SK-N-SH treated with all-trans-retinoic acid at 6 μM for 48 hours (cell line): ENCODE data around the gene ARRDC3.

Experiments
- ARNTL ChIP-seq: fragments of 450-650 bp; formaldehyde crosslinking; IDR thresholded peaks from 2 replicates; pipeline ENCODE4 v1.5.0; 2020; ENCODE audit warnings: low read depth, mild to moderate bottlenecking, moderate library complexity, borderline replicate concordance
- BACH2 ChIP-seq: fragments of 250-450 bp; sonication (Bioruptor Pico); IDR thresholded peaks from 2 replicates; pipeline ENCODE4 v1.9.0; 2021; ENCODE audit warnings: mild to moderate bottlenecking, borderline replicate concordance
- CSDC2 ChIP-seq: fragments of 250-450 bp; sonication (Bioruptor Pico); IDR thresholded peaks from 2 replicates; pipeline ENCODE4 v1.5.0; 2020; ENCODE audit warnings: mild to moderate bottlenecking, moderate library complexity
- CSRNP3 ChIP-seq: fragments of 250-450 bp; sonication (Bioruptor Pico); IDR thresholded peaks from 2 replicates; pipeline ENCODE4 v1.5.1; 2021; ENCODE audit warnings: mild to moderate bottlenecking, moderate library complexity
- ISL1 ChIP-seq: fragments of 250-450 bp; sonication (Bioruptor Pico); IDR thresholded peaks from 2 replicates; pipeline ENCODE4 v2.1.2; 2022; ENCODE audit warnings: mild to moderate bottlenecking, moderate library complexity
- OSR1 ChIP-seq: fragments of 250-450 bp; sonication (Bioruptor Pico); IDR thresholded peaks from 2 replicates; pipeline ENCODE4 v1.8.0; 2022; ENCODE audit warnings: moderate library complexity, mild to moderate bottlenecking, inconsistent platforms
- PPARA ChIP-seq: fragments of 250-450 bp; sonication (Bioruptor Pico); IDR thresholded peaks from 2 replicates; pipeline ENCODE4 v1.5.0; 2020; ENCODE audit warnings: mild to moderate bottlenecking, borderline replicate concordance
- RARB ChIP-seq: fragments of 250-450 bp; sonication (Bioruptor Pico); IDR thresholded peaks from 2 replicates; pipeline ENCODE4 v1.8.0; 2021; ENCODE audit warnings: mild to moderate bottlenecking, moderate library complexity
- SNAI2 ChIP-seq: fragments of 250-450 bp; sonication (Bioruptor Pico); IDR thresholded peaks from 2 replicates; pipeline ENCODE4 v1.5.0; 2020; ENCODE audit warnings: mild to moderate bottlenecking, moderate library complexity
- TCF4 ChIP-seq: fragments of 250-450 bp; sonication (Bioruptor Pico); IDR thresholded peaks from 2 replicates; pipeline ENCODE4 v1.8.0; 2021; ENCODE audit warnings: mild to moderate bottlenecking, moderate library complexity, borderline replicate concordance
- TOX ChIP-seq: fragments of 250-450 bp; sonication (Bioruptor Pico); IDR thresholded peaks from 2 replicates; pipeline ENCODE4 v1.8.0; 2021; ENCODE audit warnings: mild to moderate bottlenecking, moderate library complexity, borderline replicate concordance
- TSHZ2 ChIP-seq: fragments of 250-450 bp; sonication (Bioruptor Pico); IDR thresholded peaks from 2 replicates; pipeline ENCODE4 v1.5.0; 2020; ENCODE audit warnings: mild to moderate bottlenecking, moderate library complexity
- ZFP30 ChIP-seq: fragments of 450-650 bp; formaldehyde crosslinking; IDR thresholded peaks from 2 replicates; pipeline ENCODE4 v1.5.0; 2022; ENCODE audit warnings: mild to moderate bottlenecking, moderate library complexity
- TF ChIP-seq, protein P1 (sequence below): fragments of 250-450 bp; sonication (Bioruptor Pico); IDR thresholded peaks from 2 replicates; pipeline ENCODE4 v1.8.0; 2020; ENCODE audit warnings: mild to moderate bottlenecking, moderate library complexity, borderline replicate concordance

- TF ChIP-seq CSRNP3 (CRISPR knock-in tag): no peak
- no peak for TF ChIP-seq TCF4 (CRISPR knock-in tag)
- TF ChIP-seq, protein P1, sequence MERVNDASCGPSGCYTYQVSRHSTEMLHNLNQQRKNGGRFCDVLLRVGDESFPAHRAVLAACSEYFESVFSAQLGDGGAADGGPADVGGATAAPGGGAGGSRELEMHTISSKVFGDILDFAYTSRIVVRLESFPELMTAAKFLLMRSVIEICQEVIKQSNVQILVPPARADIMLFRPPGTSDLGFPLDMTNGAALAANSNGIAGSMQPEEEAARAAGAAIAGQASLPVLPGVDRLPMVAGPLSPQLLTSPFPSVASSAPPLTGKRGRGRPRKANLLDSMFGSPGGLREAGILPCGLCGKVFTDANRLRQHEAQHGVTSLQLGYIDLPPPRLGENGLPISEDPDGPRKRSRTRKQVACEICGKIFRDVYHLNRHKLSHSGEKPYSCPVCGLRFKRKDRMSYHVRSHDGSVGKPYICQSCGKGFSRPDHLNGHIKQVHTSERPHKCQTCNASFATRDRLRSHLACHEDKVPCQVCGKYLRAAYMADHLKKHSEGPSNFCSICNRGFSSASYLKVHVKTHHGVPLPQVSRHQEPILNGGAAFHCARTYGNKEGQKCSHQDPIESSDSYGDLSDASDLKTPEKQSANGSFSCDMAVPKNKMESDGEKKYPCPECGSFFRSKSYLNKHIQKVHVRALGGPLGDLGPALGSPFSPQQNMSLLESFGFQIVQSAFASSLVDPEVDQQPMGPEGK: no peak
- TF ChIP-seq ISL1 (CRISPR knock-in tag): no peak
- TF ChIP-seq ARNTL (CRISPR knock-in tag): no peak
- TF ChIP-seq CSDC2: no peak
- no peak for TF ChIP-seq TOX (CRISPR knock-in tag)
- no peak for TF ChIP-seq OSR1 (CRISPR knock-in tag)
- no peak for TF ChIP-seq ZFP30
- no peak for TF ChIP-seq RARB (CRISPR knock-in tag)
- TF ChIP-seq PPARA (CRISPR knock-in tag): no peak
- no peak for TF ChIP-seq TSHZ2 (CRISPR knock-in tag)
- TF ChIP-seq SNAI2 (CRISPR knock-in tag): no peak
- TF ChIP-seq BACH2 (CRISPR knock-in tag): no peak
These were observed 53.8 kb downstream of the ARRDC3 start for GRCh38 chr5:91329283-91329682.
